Skeletal muscle tissue (tissue), 4 donors: ENCODE measurements around the gene SEPSECS. TPM values are rescaled to one million over a fixed set of nuclear protein-coding genes. Genes with fewer than 3 reads are reported as not detected.

Experiments used
- H3K27ac ChIP-seq: one replicate; pipeline ENCODE4 v1.7.0; 2013; ENCODE audit warnings: mild to moderate bottlenecking, low read depth, low read length, inconsistent platforms
- H3K27me3 ChIP-seq, 3 donors: one replicate each; pipeline ENCODE4 v1.7.0; 2013; ENCODE audit warnings: low read length in 3 of 3; ENCODE audit not compliant: control insufficient read depth in 3 of 3, insufficient read depth in 3 of 3
- H3K36me3 ChIP-seq, 3 donors: one replicate each; pipeline ENCODE4 v1.7.0; 2013; ENCODE audit warnings: low read length in 3 of 3; ENCODE audit not compliant: control insufficient read depth in 3 of 3, insufficient read depth in 3 of 3
- H3K4me1 ChIP-seq, 3 donors: one replicate each; pipeline ENCODE4 v1.7.0; 2013; ENCODE audit warnings: low read length in 3 of 3, mild to moderate bottlenecking in 3 of 3; ENCODE audit not compliant: control insufficient read depth in 3 of 3, insufficient read depth in 3 of 3
- H3K4me3 ChIP-seq, 3 donors: one replicate each; pipeline ENCODE4 v1.7.0; 2013; ENCODE audit warnings: low read length in 3 of 3
- H3K9ac ChIP-seq, 3 donors: one replicate each; pipeline ENCODE4 v1.7.0; 2013; ENCODE audit warnings: low read length in 3 of 3, mild to moderate bottlenecking in 3 of 3, moderate library complexity in 2 of 3, low read depth in 1 of 3
- H3K9me3 ChIP-seq, 3 donors: one replicate each; pipeline ENCODE4 v1.7.0; 2013; ENCODE audit warnings: low read length in 3 of 3; ENCODE audit not compliant: control insufficient read depth in 3 of 3
- total RNA-seq: library from RNA; depleted of rRNA; stranded (reverse); fragments of >200 nt; gene quantifications from one replicate; pipeline ENCODE4 v1.2.3, GENCODE V29; 2014
- donor health status: Osteomylitis.

The SEPSECS gene
- total RNA-seq, result 8.9 TPM

- Histone ChIP-seq H3K9ac (peak within 1 kb of the TSS; percentile 93 to 95 (median 94)), H3K4me1 (peaks cover 12 to 26% (median 13%) of the 10 kb centered on the region in 3 donors), H3K27ac (peak within 1 kb of the TSS; percentile 94), H3K4me3 (peak within 1 kb of the TSS; percentile 85 to 94 (median 93)), H3K27me3 (no peaks in the 10 kb centered on the region), H3K9me3 (no peaks in the 10 kb centered on the region), H3K36me3 (peaks cover 0 to 13% (median 2%) of the 10 kb centered on the region in 3 donors)
Observed at GRCh38 chr4:25159837-25160713, at the start of gene SEPSECS. Gene SEPSECS (minus strand): TSS chr4:25160449. CDS start chr4:25160369, 80 bp downstream.

GRCh38 chr4:25209702-25210101 lies 49.5 kb upstream of the SEPSECS start:
- Histone ChIP-seq H3K9me3 (peaks cover 0 to 3% (median 0%) of the 10 kb centered on the region in 3 donors), H3K27ac (no peak overlapping the region), H3K4me1 (no peaks in the 10 kb centered on the region)

GRCh38 chr4:25207997-25208396 lies 47.7 kb upstream of the SEPSECS start:
- peaks cover 0 to 2% (median 0%) of the 10 kb centered on the region in 3 donors for H3K27me3 ChIP-seq
- H3K27ac ChIP-seq, result no peak overlapping the region
- H3K9ac ChIP-seq, result no peak overlapping the region
- no peaks in the 10 kb centered on the region for H3K4me1 ChIP-seq
- H3K36me3 ChIP-seq, result no peaks in the 10 kb centered on the region
- H3K9me3 ChIP-seq, result peaks cover 0 to 3% (median 0%) of the 10 kb centered on the region in 3 donors
- H3K4me3 ChIP-seq, result no peak overlapping the region

More at GRCh38 chr4:25209702-25210101, 49.5 kb upstream of the SEPSECS start:
- H3K27me3 ChIP-seq, result peaks cover 0 to 2% (median 0%) of the 10 kb centered on the region in 3 donors
- H3K9ac ChIP-seq, result no peak overlapping the region
- no peak overlapping the region for H3K4me3 ChIP-seq
- no peaks in the 10 kb centered on the region for H3K36me3 ChIP-seq

- no peaks in the 10 kb centered on the region for H3K4me1 ChIP-seq
- H3K9me3 ChIP-seq, result no peaks in the 10 kb centered on the region
- no peak overlapping the region for H3K27ac ChIP-seq
- H3K4me3 ChIP-seq, result no peak overlapping the region
- peaks cover 0 to 5% (median 3%) of the 10 kb centered on the region in 3 donors for H3K36me3 ChIP-seq
- H3K9ac ChIP-seq, result no peak overlapping the region
- no peaks in the 10 kb centered on the region for H3K27me3 ChIP-seq
Observed at GRCh38 chr4:25198713-25199112, 38.5 kb upstream of the SEPSECS start.

GRCh38 chr4:25190407-25190806 lies 30.2 kb upstream of the SEPSECS start:
- Histone ChIP-seq H3K4me3 (no peak overlapping the region), H3K9ac (no peak overlapping the region), H3K27me3 (no peaks in the 10 kb centered on the region), H3K9me3 (no peaks in the 10 kb centered on the region), H3K27ac (no peak overlapping the region), H3K36me3 (no peaks in the 10 kb centered on the region), H3K4me1 (no peaks in the 10 kb centered on the region)

- no peaks in the 10 kb centered on the region for H3K4me1 ChIP-seq
- no peak overlapping the region for H3K4me3 ChIP-seq
- no peak overlapping the region for H3K9ac ChIP-seq
- no peaks in the 10 kb centered on the region for H3K36me3 ChIP-seq
- no peaks in the 10 kb centered on the region for H3K9me3 ChIP-seq
- no peak overlapping the region for H3K27ac ChIP-seq
- no peaks in the 10 kb centered on the region for H3K27me3 ChIP-seq
Observed at GRCh38 chr4:25184056-25184455, 23.8 kb upstream of the SEPSECS start.

GRCh38 chr4:25182937-25183336 lies 22.7 kb upstream of the SEPSECS start:
- H3K4me3 ChIP-seq, result no peak overlapping the region
- H3K9me3 ChIP-seq, result no peaks in the 10 kb centered on the region
- no peak overlapping the region for H3K27ac ChIP-seq
- no peaks in the 10 kb centered on the region for H3K27me3 ChIP-seq
- H3K36me3 ChIP-seq, result no peaks in the 10 kb centered on the region
- H3K9ac ChIP-seq, result no peak overlapping the region
- H3K4me1 ChIP-seq, result no peaks in the 10 kb centered on the region

GRCh38 chr4:25180524-25181131 lies 20.4 kb upstream of the SEPSECS start:
- Histone ChIP-seq H3K4me1 (no peaks in the 10 kb centered on the region), H3K4me3 (no peak overlapping the region), H3K27me3 (no peaks in the 10 kb centered on the region), H3K9me3 (no peaks in the 10 kb centered on the region), H3K27ac (no peak overlapping the region), H3K9ac (no peak overlapping the region), H3K36me3 (no peaks in the 10 kb centered on the region)

GRCh38 chr4:25178838-25179261 lies 18.6 kb upstream of the SEPSECS start:
- H3K4me1 ChIP-seq, result peaks cover 0 to 7% (median 4%) of the 10 kb centered on the region in 3 donors
- H3K27ac ChIP-seq, result no peak overlapping the region
- H3K4me3 ChIP-seq, result no peak overlapping the region
- no peak overlapping the region for H3K9ac ChIP-seq
- no peaks in the 10 kb centered on the region for H3K27me3 ChIP-seq
- no peaks in the 10 kb centered on the region for H3K9me3 ChIP-seq
- no peaks in the 10 kb centered on the region for H3K36me3 ChIP-seq

GRCh38 chr4:25177147-25177546 lies 16.9 kb upstream of the SEPSECS start:
- Histone ChIP-seq H3K27me3 (no peaks in the 10 kb centered on the region), H3K27ac (no peak overlapping the region), H3K4me1 (peaks cover 8 to 23% (median 12%) of the 10 kb centered on the region in 3 donors), H3K9ac (no peak overlapping the region), H3K4me3 (no peak overlapping the region), H3K9me3 (no peaks in the 10 kb centered on the region), H3K36me3 (no peaks in the 10 kb centered on the region)
